ENCODE measurements around the gene NFE2L2.
A peak's percentile ranks its signal among the peaks of the same experiment; 100 is the strongest.
"Not testable (repeated sequence)": the region's sequence is repeated elsewhere in the genome, so short reads cannot be mapped to it uniquely, and the experiment has no call there.

The NFE2L2 gene

GRCh38 chr2:177255227-177255601 is 9.3 kb downstream of the NFE2L2 start:
- DNase-seq: no peak

DNA sequence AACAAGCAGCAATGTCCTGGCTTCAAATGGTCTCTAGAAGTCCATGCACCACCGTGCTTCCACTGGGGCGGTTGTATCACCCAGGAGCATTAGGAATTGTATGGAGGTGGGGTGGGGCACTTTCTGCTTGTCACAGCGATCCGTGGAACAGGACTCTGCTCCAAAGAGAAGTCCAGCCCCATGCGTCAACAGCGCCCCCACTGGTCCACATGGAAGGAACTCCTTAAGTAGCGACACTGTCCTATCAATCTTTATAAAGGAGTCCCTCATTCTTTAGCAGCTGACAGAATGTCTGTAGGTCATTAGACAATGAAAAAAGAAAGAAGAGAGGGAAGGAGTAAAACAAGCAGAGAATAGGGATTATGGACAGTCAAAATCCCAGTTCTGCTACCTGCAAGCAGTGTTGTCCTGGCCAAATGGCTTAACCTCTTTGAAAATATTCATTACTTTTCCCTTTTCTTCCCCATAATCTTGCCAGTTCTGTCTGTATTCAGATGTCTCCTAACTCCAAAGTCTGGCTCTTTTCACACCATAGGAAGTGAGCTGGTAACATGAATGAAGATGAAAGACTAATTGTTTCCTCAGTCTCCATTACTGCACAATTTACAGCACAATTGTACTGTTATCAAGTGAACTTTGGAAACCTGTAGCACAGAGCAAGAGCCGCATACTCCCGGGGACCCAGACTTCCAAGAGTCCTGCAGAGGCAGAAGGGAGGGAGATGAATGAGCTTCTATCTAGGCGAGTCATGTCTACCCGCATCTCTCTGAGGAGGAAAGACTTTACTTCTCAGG is 9.9 kb downstream of the NFE2L2 start:
- DNase-seq: no peak

GRCh38 chr2:177253704-177254103 is 10.8 kb downstream of the NFE2L2 start:
- no peak for DNase-seq

- no peak for DNase-seq
These were observed 11.6 kb downstream of the NFE2L2 start for GRCh38 chr2:177252808-177253531.

DNA sequence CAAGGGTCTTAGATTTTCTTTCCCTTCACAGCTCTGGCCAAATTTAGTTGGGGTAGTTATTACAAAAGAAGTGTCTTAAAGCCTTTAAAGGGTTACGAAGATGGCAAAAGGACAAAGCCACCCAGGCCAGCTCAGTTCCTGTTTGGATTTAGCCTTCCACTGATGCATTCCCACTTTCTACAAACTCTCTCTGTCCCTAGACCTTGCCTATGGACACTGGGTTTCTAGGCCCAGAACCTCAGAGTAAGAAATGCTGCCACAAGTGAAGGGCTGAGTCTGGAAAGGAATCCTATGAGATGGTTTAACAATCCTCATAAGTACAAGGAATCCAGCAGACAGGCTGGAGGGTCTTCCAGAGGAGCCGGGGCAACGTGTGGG is 13.4 kb downstream of the NFE2L2 start:
- DNase-seq: no peak

DNA sequence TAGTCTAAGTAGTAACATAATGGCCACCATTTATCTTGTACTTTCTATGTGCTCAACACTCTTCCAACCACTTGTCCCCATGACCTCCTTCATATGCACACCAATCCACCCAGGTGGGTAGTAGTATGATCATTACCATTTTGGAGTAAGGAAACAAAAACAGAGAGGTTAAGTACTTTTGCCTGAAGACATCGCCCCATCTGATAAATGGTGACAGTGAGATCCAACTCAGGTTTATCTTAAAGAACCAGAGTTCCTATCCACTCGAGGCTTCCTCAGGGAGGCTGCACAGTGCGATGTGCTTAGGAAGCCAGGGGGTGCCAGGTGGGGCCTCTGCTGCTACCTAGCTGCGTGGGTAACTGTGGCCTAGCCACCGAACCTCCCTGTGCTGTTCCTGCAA is 14.1 kb downstream of the NFE2L2 start:
- no peak for DNase-seq

- DNase-seq: no peak
These were observed 15.5 kb downstream of the NFE2L2 start for GRCh38 chr2:177249038-177249437.

DNA sequence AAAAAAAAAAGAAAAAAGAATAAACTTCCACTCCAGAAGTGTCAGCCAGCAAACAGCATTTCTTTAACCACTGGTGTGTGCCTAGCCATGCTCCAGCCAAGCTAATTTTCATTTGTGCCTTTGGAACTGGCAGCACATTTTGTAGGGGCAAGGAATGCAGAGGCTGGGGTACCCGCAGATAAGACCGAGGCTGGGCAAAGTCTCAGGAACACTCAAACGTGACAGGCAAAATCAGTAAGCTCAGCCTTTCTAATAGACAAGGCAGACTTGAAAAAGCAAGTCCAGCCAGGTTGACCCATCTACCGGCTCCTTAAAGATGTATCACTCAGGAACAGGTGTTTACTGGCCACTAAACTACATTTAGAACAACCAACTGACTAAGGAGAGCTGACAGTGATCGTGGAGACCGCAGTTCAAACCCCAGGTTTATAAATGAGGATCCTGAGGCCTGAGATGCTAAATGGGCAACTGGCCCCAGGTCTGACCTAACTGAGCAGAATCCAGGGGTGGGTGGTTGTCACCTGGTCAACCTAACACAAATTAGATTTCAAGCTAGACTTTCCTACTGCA is 16.7 kb downstream of the NFE2L2 start:
- DNase-seq: no peak

DNA sequence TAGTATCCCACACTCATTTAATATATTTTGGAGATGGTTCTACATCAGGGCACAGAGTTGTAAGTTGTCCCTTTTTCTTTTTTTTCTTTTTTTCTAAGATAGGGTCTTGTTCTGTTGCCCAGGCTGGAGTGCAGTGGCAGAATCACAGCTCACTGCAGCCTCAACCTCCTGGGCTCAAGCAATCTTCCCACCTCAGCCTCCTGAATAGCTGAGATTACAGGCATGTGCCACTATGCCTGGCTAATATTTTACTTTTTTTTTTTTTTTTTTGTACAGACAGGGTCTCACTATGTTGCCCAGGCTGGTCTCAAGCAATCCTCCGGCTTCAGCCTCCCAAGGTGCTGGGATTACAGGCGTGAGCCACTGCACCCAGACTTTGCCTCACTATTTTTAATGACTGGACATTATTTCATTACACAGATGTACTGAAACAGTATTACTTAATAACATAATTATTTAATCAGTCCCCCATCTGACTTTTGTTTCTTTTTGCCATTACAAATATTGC is 17.9 kb downstream of the NFE2L2 start:
- not testable (repeated sequence) for DNase-seq

- DNase-seq: no peak
These were observed 18.5 kb downstream of the NFE2L2 start for GRCh38 chr2:177246000-177246399.

DNA sequence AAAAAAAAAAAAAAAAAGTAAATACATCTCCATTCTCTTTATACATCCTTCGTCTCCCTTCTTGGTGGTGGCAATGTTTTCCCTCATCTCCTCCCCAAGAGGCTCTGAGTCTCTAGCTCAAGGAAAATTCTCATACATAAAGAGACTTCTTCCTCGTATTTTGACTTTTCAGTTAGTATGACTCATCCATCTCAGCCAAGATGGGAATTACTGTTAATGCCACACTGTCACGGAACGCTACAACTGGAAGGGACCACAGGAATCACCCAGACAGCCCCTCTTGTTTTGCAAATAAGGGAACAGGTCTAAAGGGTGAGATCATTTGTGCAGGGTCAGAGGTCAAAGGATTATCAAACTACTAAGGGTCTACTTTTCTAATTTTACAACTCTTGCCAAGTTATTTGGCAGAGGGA is 19.5 kb downstream of the NFE2L2 start:
- no peak for DNase-seq

DNA sequence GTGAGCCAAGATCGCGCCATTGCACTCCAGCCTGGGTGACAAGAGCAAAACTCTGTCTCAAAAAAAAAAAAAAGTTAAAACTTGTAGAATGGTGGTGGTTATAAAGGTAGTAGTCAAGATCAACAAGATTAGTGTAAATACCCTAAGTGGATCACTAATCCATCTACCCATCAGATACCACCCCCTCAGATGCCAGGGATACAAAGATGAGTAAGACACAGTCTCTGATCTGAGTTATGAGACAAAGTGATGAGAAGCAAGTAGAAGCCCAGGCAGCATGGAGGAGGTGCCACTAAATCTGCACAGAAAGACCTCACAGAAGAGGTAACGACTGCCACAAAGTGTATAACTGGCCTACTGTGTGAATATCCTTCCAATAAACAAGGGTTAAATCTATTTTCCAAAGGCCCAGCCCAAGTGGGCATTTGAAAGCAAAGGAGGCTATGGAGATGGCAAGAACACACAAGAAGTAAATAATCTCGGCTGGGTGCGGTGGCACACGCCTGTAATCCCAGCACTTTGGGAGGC is 20.2 kb downstream of the NFE2L2 start:
- no peak for DNase-seq

- DNase-seq: no peak
These were observed 21.1 kb downstream of the NFE2L2 start for GRCh38 chr2:177243476-177243875.

- DNase-seq: no peak
These were observed 21.5 kb downstream of the NFE2L2 start for GRCh38 chr2:177243073-177243472.

DNA sequence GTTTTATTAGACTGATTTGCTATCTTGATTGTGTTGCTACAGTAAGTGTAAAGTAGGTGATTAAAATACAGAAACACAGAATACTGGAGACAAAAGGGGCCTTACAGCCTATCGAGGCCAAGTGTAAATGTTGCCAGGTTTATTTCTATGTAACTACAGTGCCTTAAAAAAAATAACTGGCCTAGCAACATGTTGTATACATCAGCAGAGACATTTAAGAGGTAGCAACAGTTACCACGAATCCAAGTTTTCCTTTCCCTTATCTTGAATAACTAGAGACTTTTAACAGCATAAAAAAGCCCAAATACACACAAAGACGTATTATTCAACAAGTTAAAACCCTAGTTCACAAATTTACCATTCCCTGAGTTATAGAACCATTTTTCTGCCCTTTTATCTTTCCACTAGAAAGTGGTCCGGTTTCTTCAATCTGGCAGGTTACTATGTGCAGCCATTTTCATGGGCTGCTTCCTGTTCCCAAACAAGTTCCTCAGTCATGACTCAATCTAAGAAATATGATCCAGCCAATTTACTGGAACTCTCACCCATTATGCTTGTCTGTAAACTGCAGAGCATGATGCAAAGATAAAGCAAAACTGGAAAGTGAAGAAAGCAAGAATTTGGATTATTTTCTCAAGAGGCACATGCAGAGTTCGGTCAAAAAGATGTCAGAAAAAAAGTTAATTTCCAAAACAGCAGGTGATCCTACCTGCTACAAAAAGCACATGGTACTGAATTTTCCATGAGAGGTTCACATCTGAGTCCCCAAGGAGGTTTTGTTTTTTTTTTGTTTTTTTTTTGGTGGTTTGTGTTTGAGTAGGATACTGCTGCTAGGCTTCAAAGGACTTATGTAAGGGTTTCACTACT is 22.2 kb downstream of the NFE2L2 start:
- no peak for DNase-seq

DNA sequence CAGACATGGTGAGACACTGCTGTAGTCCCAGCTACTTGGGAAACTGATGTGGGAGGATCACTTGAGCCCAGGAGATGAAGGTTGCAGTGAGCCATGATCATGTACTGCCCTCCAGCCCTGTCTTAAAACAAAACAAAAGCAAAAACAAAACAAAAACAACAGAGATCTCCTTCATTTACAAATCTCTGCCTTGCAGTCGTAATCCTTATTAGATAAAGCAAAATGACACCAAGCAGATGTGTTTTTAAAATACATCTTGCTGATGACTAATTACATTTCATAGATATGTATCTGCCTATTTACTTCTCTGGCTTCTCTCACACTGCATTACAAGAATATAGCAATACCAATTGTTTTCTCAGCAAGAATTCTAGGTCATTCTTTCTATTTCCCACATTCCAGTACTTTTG is 22.8 kb downstream of the NFE2L2 start:
- DNase-seq: no peak

DNA sequence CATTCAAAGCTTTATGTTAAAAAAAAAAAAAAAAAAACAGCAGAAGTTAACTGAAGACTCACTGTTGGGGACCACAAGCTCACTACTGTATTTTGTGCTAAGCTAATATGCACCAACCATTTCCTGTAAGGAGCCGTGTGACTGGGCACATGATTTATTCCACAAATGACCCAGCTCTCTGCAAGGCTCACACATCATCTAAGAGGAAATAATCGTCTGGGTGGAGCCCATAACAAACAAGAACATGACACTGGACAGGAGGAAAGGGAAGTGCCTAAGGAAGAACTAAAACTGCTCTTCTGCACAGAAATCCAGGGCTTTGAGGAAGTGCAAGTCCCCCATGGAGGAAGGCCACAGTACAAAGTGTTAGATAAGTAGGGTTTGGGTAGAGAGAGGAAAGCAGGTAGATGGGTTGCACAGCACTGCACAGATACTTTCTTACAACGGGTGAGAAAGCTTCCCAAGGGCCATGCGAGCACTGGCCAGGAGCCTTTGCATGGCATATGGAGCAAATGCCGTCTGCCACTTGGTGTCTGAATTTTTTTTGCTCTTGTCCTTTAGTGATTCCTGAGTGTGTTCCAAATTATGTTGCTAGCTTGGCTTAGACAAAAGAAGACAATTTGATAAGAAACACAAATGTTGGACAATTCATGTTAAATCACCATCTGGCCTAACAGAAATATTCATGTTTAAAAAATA is 24.4 kb downstream of the NFE2L2 start:
- DNase-seq: peak; percentile 62

GRCh38 chr2:177239053-177239452 is 25.5 kb downstream of the NFE2L2 start:
- DNase-seq: no peak

GRCh38 chr2:177237932-177238331 is 26.6 kb downstream of the NFE2L2 start:
- no peak for DNase-seq

DNA sequence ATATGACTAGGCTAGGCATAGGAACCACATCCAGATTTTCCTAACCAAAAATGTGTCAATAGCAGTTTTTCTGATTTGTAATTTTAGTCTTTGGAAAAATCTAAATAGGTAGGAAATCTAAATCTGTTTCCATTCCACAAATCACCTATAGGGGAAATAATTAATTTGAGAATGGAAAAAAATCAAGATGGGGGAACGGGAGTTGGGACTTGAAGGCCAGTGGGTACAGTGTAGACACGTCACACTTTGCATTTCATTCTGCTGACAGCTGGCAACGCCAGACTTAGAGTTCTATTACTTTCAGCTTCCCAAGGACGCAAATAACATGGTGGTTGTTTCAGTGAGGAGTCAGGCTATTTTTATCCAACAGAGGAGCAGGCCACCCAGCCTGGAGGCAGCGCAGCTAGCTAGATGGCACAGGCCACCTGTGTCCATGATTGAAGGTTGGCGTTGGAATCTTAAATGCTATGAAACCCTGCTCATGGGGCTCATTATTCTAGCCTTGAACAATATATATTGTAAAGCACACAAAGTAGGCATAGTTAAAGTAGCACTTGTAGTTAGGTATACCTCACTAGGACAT is 28.6 kb downstream of the NFE2L2 start:
- DNase-seq: no peak

- DNase-seq: no peak
These were observed 30.3 kb downstream of the NFE2L2 start for GRCh38 chr2:177234267-177234666.

Measured in CD4-positive, alpha-beta T cell treated with Interleukin-12 subunit alpha and Interleukin-12 subunit beta, for 1 hour (primary cell).